GM12878 (cell line): ENCODE results near the gene AKT1S1. TPM values are rescaled to one million over a fixed set of nuclear protein-coding genes. Genes with fewer than 3 reads are reported as not detected.

Experiments
- BCL3 ChIP-seq: IDR thresholded peaks from 2 replicates; pipeline ENCODE4 v1.6.1; 2011; ENCODE audit warnings: borderline replicate concordance, low read depth, mild to moderate bottlenecking, moderate library complexity, low read length; ENCODE audit not compliant: insufficient read depth, poor library complexity, severe bottlenecking
- CREB1 ChIP-seq: IDR thresholded peaks from 2 replicates; pipeline ENCODE4 v1.6.1; 2012; ENCODE audit warnings: low read depth, mild to moderate bottlenecking, inconsistent platforms
- E2F8 ChIP-seq: fragments of 450-650 bp; IDR thresholded peaks from 2 replicates; pipeline ENCODE4 v1.6.1; 2018; ENCODE audit warnings: mild to moderate bottlenecking, low read depth, moderate library complexity; ENCODE audit not compliant: partially characterized antibody
- FOS ChIP-seq: IDR thresholded peaks from 3 replicates; pipeline ENCODE4 v1.6.1; 2011; ENCODE audit warnings: borderline replicate concordance; ENCODE audit not compliant: insufficient read length; ENCODE audit errors: extremely low read depth
- HCFC1 ChIP-seq: fragments of 150-350 bp; IDR thresholded peaks from 2 replicates; pipeline ENCODE4 v1.6.1; 2014; ENCODE audit warnings: low read length
- JUND ChIP-seq: IDR thresholded peaks from 2 replicates; pipeline ENCODE4 v1.6.1; 2012; ENCODE audit warnings: low read depth, mild to moderate bottlenecking, low read length, improper control_type of control experiment, moderate library complexity
- MTA3 ChIP-seq: IDR thresholded peaks from 2 replicates; pipeline ENCODE4 v1.6.1; 2012; ENCODE audit warnings: low read length, inconsistent platforms, borderline replicate concordance
- NR2F1 ChIP-seq: fragments of 450-650 bp; conservative IDR thresholded peaks from 2 replicates; pipeline ENCODE4 v1.6.1; 2017; ENCODE audit warnings: mild to moderate bottlenecking
- PRDM15 ChIP-seq: fragments of 450-650 bp; formaldehyde crosslinking; IDR thresholded peaks from 2 replicates; pipeline ENCODE4 v1.4.0; 2020; ENCODE audit warnings: mild to moderate bottlenecking, moderate library complexity
- RCOR1 ChIP-seq: conservative IDR thresholded peaks from 2 replicates; pipeline ENCODE4 v1.6.1; 2012; ENCODE audit warnings: low read depth, low read length, improper control_type of control experiment
- RUNX3 ChIP-seq: IDR thresholded peaks from 2 replicates; pipeline ENCODE4 v1.6.1; 2012; ENCODE audit warnings: low read length, inconsistent platforms
- ZZZ3 ChIP-seq: IDR thresholded peaks from 2 replicates; pipeline ENCODE4 v1.6.1; 2011; ENCODE audit warnings: low read depth; ENCODE audit not compliant: control insufficient read depth, insufficient read length
- polyA plus RNA-seq, 11 experiments: library from polyadenylated mRNA; depleted of rRNA in 4 of 11; unstranded in 6 of 11; stranded (reverse) in 5 of 11; fragments of >200 nt; fragmentation: Nextera tagmentation in 4 of 11; fragmentation: Illumina TruSeq in 1 of 11; extraction: Ambion mirVana in 4 of 11; extraction: Trizol in 1 of 11; gene quantifications; 1 replicate in 1 of 11; 2 replicates in 10 of 11; pipeline versions ENCODE4 v1.2.1 to v1.2.3, GENCODE V29; 2011 to 2016; ENCODE audit warnings: inconsistent platforms in 2 of 11, missing spikeins in 2 of 11, low read depth in 1 of 11
- total RNA-seq, 4 experiments: library from RNA; depleted of rRNA in 3 of 4; stranded (reverse); fragments of >200 nt in 3 of 4; fragmentation: Illumina TruSeq in 1 of 4; extraction: Trizol in 1 of 4; gene quantifications; 2 replicates each; pipeline versions ENCODE4 v1.2.1 to v1.2.3, GENCODE V29; 2013 to 2021
- TF ChIP-seq, protein P1 (sequence below): fragments of 450-650 bp; conservative IDR thresholded peaks from 2 replicates; pipeline ENCODE4 v1.6.1; 2017; ENCODE audit warnings: mild to moderate bottlenecking, moderate library complexity
- TF ChIP-seq, protein P2 (sequence below): fragments of 450-650 bp; formaldehyde crosslinking; IDR thresholded peaks from 2 replicates; pipeline ENCODE4 v1.5.0; 2022; ENCODE audit warnings: mild to moderate bottlenecking, missing genetic modification characterization

The AKT1S1 gene
- total and polyA plus RNA-seq, 10 of the 15 experiments (the other 5 are each of a cell fraction or from before 2014, with no cell fraction given) = 0.43 to 23.0 (median 12.3) TPM

GRCh38 chr19:49895566-49896297, 18.6 kb upstream of the AKT1S1 start (continued):
- TF ChIP-seq BCL3 (no peak), JUND (no peak), NR2F1 (peak; percentile 52; the same call in 1 of the 2 replicates), RUNX3 (no peak), RCOR1 (no peak), ZZZ3 (no peak), FOS (no peak), CREB1 (no peak), PRDM15 (CRISPR knock-in tag) (no peak), E2F8 (no peak), MTA3 (no peak), HCFC1 (no peak)
- TF ChIP-seq, protein P1, sequence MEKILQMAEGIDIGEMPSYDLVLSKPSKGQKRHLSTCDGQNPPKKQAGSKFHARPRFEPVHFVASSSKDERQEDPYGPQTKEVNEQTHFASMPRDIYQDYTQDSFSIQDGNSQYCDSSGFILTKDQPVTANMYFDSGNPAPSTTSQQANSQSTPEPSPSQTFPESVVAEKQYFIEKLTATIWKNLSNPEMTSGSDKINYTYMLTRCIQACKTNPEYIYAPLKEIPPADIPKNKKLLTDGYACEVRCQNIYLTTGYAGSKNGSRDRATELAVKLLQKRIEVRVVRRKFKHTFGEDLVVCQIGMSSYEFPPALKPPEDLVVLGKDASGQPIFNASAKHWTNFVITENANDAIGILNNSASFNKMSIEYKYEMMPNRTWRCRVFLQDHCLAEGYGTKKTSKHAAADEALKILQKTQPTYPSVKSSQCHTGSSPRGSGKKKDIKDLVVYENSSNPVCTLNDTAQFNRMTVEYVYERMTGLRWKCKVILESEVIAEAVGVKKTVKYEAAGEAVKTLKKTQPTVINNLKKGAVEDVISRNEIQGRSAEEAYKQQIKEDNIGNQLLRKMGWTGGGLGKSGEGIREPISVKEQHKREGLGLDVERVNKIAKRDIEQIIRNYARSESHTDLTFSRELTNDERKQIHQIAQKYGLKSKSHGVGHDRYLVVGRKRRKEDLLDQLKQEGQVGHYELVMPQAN = no peak; the same call in 1 of the 2 replicates
- TF ChIP-seq, protein P2, sequence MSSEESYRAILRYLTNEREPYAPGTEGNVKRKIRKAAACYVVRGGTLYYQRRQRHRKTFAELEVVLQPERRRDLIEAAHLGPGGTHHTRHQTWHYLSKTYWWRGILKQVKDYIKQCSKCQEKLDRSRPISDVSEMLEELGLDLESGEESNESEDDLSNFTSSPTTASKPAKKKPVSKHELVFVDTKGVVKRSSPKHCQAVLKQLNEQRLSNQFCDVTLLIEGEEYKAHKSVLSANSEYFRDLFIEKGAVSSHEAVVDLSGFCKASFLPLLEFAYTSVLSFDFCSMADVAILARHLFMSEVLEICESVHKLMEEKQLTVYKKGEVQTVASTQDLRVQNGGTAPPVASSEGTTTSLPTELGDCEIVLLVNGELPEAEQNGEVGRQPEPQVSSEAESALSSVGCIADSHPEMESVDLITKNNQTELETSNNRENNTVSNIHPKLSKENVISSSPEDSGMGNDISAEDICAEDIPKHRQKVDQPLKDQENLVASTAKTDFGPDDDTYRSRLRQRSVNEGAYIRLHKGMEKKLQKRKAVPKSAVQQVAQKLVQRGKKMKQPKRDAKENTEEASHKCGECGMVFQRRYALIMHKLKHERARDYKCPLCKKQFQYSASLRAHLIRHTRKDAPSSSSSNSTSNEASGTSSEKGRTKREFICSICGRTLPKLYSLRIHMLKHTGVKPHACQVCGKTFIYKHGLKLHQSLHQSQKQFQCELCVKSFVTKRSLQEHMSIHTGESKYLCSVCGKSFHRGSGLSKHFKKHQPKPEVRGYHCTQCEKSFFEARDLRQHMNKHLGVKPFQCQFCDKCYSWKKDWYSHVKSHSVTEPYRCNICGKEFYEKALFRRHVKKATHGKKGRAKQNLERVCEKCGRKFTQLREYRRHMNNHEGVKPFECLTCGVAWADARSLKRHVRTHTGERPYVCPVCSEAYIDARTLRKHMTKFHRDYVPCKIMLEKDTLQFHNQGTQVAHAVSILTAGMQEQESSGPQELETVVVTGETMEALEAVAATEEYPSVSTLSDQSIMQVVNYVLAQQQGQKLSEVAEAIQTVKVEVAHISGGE (CRISPR knock-in tag) = no peak; the same call in 1 of the 2 replicates
